ENCODE data around the gene KCNQ1.
A peak's percentile ranks its signal among the peaks of the same experiment; 100 is the strongest.

KCNQ1 gene

GRCh38 chr11:2867142-2867541 is 422.3 kb downstream of the KCNQ1 start:
- Histone ChIP-seq H3K4me1 (ENCODE audit: control insufficient read depth in 1 of 2, insufficient read depth in 2 of 2, low read length in 2 of 2) (peaks cover 0 to 14% of the 10 kb centered on the region in 2 donors), H3K27me3 (ENCODE audit: low read depth, low read length) (peaks cover 28% of the 10 kb centered on the region), H3K27ac (ENCODE audit: low read length) (no peak overlapping the region), H3K4me3 (ENCODE audit: low read depth in 1 of 2, low read length in 2 of 2) (no peak overlapping the region), H3K9me3 (ENCODE audit: control insufficient read depth in 1 of 2, low read length in 2 of 2) (no peaks in the 10 kb centered on the region), H3K36me3 (ENCODE audit: control insufficient read depth in 1 of 2, insufficient read depth in 2 of 2, low read length in 2 of 2) (no peaks in the 10 kb centered on the region)

- no peak overlapping the region for H3K27ac ChIP-seq (ENCODE audit: low read length)
- H3K9me3 ChIP-seq (ENCODE audit: control insufficient read depth in 1 of 2, low read length in 2 of 2) = no peaks in the 10 kb centered on the region
- H3K4me1 ChIP-seq (ENCODE audit: control insufficient read depth in 1 of 2, insufficient read depth in 2 of 2, low read length in 2 of 2) = peaks cover 0 to 9% of the 10 kb centered on the region in 2 donors
- peak overlapping the region in 1 of 2 donors; percentile 24 for H3K4me3 ChIP-seq (ENCODE audit: low read depth in 1 of 2, low read length in 2 of 2)
- H3K27me3 ChIP-seq (ENCODE audit: low read depth, low read length) = peaks cover 28% of the 10 kb centered on the region
- no peaks in the 10 kb centered on the region for H3K36me3 ChIP-seq (ENCODE audit: control insufficient read depth in 1 of 2, insufficient read depth in 2 of 2, low read length in 2 of 2)
These were observed 423.1 kb downstream of the KCNQ1 start for GRCh38 chr11:2867722-2868505.

DNA sequence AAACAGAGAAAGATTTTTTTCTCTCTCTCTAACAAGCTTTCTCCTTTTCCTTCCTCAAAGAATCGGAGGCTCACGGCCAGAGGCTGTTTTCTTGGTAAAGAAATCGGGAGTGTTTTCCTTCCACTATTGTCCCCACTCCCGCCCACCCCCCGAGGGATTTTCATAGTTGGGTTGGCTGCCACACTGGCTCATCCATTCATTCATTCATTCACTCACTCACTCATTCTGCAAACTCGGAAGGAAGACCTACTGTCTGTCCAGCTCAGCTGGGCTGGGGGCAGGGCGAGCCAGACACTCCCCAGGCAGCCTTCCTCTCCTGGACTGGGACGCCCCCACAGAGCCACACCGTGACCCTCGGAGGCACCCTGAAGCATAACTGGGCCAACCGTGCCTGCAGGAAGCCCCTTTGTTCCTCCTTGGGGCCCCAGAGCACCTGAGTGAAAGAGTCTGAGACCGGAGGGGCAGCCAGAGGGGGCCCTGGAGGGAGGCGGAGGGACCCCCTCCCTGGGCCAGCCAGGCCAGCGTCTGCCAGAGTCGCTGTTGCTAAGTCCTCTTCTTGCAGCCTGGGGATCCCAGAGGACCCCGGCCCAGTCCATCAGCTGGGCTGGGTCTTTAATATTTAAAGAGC is 423.8 kb downstream of the KCNQ1 start:
- Histone ChIP-seq H3K4me3 (ENCODE audit: low read depth in 1 of 2, low read length in 2 of 2) (peak overlapping the region in 1 of 2 donors; percentile 24), H3K27ac (ENCODE audit: low read length) (no peak overlapping the region)

GRCh38 chr11:2869134-2869526 is 424.3 kb downstream of the KCNQ1 start:
- H3K4me3 ChIP-seq (ENCODE audit: low read depth in 1 of 2, low read length in 2 of 2) = no peak overlapping the region
- peaks cover 0 to 3% of the 10 kb centered on the region in 2 donors for H3K4me1 ChIP-seq (ENCODE audit: control insufficient read depth in 1 of 2, insufficient read depth in 2 of 2, low read length in 2 of 2)
- H3K36me3 ChIP-seq (ENCODE audit: control insufficient read depth in 1 of 2, insufficient read depth in 2 of 2, low read length in 2 of 2) = no peaks in the 10 kb centered on the region
- no peak overlapping the region for H3K27ac ChIP-seq (ENCODE audit: low read length)
- H3K27me3 ChIP-seq (ENCODE audit: low read depth, low read length) = peaks cover 22% of the 10 kb centered on the region
- no peaks in the 10 kb centered on the region for H3K9me3 ChIP-seq (ENCODE audit: control insufficient read depth in 1 of 2, low read length in 2 of 2)

More for the DNA sequence above, 423.8 kb downstream of the KCNQ1 start:
- H3K9me3 ChIP-seq (ENCODE audit: control insufficient read depth in 1 of 2, low read length in 2 of 2) = no peaks in the 10 kb centered on the region
- H3K4me1 ChIP-seq (ENCODE audit: control insufficient read depth in 1 of 2, insufficient read depth in 2 of 2, low read length in 2 of 2) = peaks cover 0 to 3% of the 10 kb centered on the region in 2 donors
- H3K36me3 ChIP-seq (ENCODE audit: control insufficient read depth in 1 of 2, insufficient read depth in 2 of 2, low read length in 2 of 2) = no peaks in the 10 kb centered on the region
- peaks cover 22% of the 10 kb centered on the region for H3K27me3 ChIP-seq (ENCODE audit: low read depth, low read length)

- Histone ChIP-seq H3K27me3 (ENCODE audit: low read depth, low read length) (peaks cover 22% of the 10 kb centered on the region), H3K9me3 (ENCODE audit: control insufficient read depth in 1 of 2, low read length in 2 of 2) (peaks cover 0 to 1% of the 10 kb centered on the region in 2 donors), H3K4me1 (ENCODE audit: control insufficient read depth in 1 of 2, insufficient read depth in 2 of 2, low read length in 2 of 2) (peaks cover 0 to 3% of the 10 kb centered on the region in 2 donors), H3K27ac (ENCODE audit: low read length) (no peak overlapping the region), H3K4me3 (ENCODE audit: low read depth in 1 of 2, low read length in 2 of 2) (no peak overlapping the region), H3K36me3 (ENCODE audit: control insufficient read depth in 1 of 2, insufficient read depth in 2 of 2, low read length in 2 of 2) (no peaks in the 10 kb centered on the region)
These were observed 425.0 kb downstream of the KCNQ1 start for GRCh38 chr11:2869561-2870427.

- no peak overlapping the region for H3K4me3 ChIP-seq (ENCODE audit: low read depth in 1 of 2, low read length in 2 of 2)
- peaks cover 0 to 3% of the 10 kb centered on the region in 2 donors for H3K4me1 ChIP-seq (ENCODE audit: control insufficient read depth in 1 of 2, insufficient read depth in 2 of 2, low read length in 2 of 2)
- H3K27me3 ChIP-seq (ENCODE audit: low read depth, low read length) = peaks cover 22% of the 10 kb centered on the region
- no peak overlapping the region for H3K27ac ChIP-seq (ENCODE audit: low read length)
- no peaks in the 10 kb centered on the region for H3K36me3 ChIP-seq (ENCODE audit: control insufficient read depth in 1 of 2, insufficient read depth in 2 of 2, low read length in 2 of 2)
- peaks cover 0 to 8% of the 10 kb centered on the region in 2 donors for H3K9me3 ChIP-seq (ENCODE audit: control insufficient read depth in 1 of 2, low read length in 2 of 2)
These were observed 425.7 kb downstream of the KCNQ1 start for GRCh38 chr11:2870460-2870859.

- Histone ChIP-seq H3K4me1 (ENCODE audit: control insufficient read depth in 1 of 2, insufficient read depth in 2 of 2, low read length in 2 of 2) (peaks cover 0 to 3% of the 10 kb centered on the region in 2 donors), H3K27me3 (ENCODE audit: low read depth, low read length) (peaks cover 22% of the 10 kb centered on the region), H3K4me3 (ENCODE audit: low read depth in 1 of 2, low read length in 2 of 2) (no peak overlapping the region), H3K27ac (ENCODE audit: low read length) (no peak overlapping the region), H3K36me3 (ENCODE audit: control insufficient read depth in 1 of 2, insufficient read depth in 2 of 2, low read length in 2 of 2) (no peaks in the 10 kb centered on the region), H3K9me3 (ENCODE audit: control insufficient read depth in 1 of 2, low read length in 2 of 2) (peaks cover 0 to 9% of the 10 kb centered on the region in 2 donors)
These were observed 426.3 kb downstream of the KCNQ1 start for GRCh38 chr11:2870969-2871680.

DNA sequence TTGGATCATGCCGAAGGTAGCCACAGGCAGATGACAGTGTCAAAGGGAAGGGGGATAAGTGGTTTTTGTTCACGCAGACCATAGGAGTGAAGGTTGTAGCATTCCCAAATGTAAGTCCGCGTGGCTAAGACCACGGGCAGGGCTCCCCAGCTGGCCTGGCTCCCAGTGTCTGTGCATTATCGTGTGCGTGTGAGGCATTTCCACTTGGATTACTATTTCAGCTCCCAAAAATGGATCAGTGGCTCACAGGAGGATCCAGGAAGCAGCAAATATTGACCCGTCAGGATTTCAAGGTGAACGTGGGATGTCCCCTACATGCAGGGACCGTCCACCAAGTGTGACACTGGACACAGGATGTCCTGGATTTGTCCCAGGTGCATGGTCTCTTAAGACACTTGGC is 430.2 kb downstream of the KCNQ1 start:
- Histone ChIP-seq H3K4me3 (ENCODE audit: low read depth in 1 of 2, low read length in 2 of 2) (no peak overlapping the region), H3K27me3 (ENCODE audit: low read depth, low read length) (peaks cover 7% of the 10 kb centered on the region), H3K4me1 (ENCODE audit: control insufficient read depth in 1 of 2, insufficient read depth in 2 of 2, low read length in 2 of 2) (no peaks in the 10 kb centered on the region), H3K36me3 (ENCODE audit: control insufficient read depth in 1 of 2, insufficient read depth in 2 of 2, low read length in 2 of 2) (peaks cover 0 to 11% of the 10 kb centered on the region in 2 donors), H3K9me3 (ENCODE audit: control insufficient read depth in 1 of 2, low read length in 2 of 2) (peaks cover 0 to 12% of the 10 kb centered on the region in 2 donors), H3K27ac (ENCODE audit: low read length) (no peak overlapping the region)

GRCh38 chr11:2877474-2877873 is 432.7 kb downstream of the KCNQ1 start:
- Histone ChIP-seq H3K9me3 (ENCODE audit: control insufficient read depth in 1 of 2, low read length in 2 of 2) (peaks cover 0 to 12% of the 10 kb centered on the region in 2 donors), H3K4me3 (ENCODE audit: low read depth in 1 of 2, low read length in 2 of 2) (no peak overlapping the region), H3K27ac (ENCODE audit: low read length) (no peak overlapping the region), H3K27me3 (ENCODE audit: low read depth, low read length) (no peaks in the 10 kb centered on the region), H3K36me3 (ENCODE audit: control insufficient read depth in 1 of 2, insufficient read depth in 2 of 2, low read length in 2 of 2) (peaks cover 0 to 11% of the 10 kb centered on the region in 2 donors), H3K4me1 (ENCODE audit: control insufficient read depth in 1 of 2, insufficient read depth in 2 of 2, low read length in 2 of 2) (peaks cover 0 to 4% of the 10 kb centered on the region in 2 donors)

- Histone ChIP-seq H3K36me3 (ENCODE audit: control insufficient read depth in 1 of 2, insufficient read depth in 2 of 2, low read length in 2 of 2) (peaks cover 0 to 11% of the 10 kb centered on the region in 2 donors), H3K27me3 (ENCODE audit: low read depth, low read length) (no peaks in the 10 kb centered on the region), H3K4me3 (ENCODE audit: low read depth in 1 of 2, low read length in 2 of 2) (no peak overlapping the region), H3K27ac (ENCODE audit: low read length) (no peak overlapping the region), H3K9me3 (ENCODE audit: control insufficient read depth in 1 of 2, low read length in 2 of 2) (peaks cover 0 to 12% of the 10 kb centered on the region in 2 donors), H3K4me1 (ENCODE audit: control insufficient read depth in 1 of 2, insufficient read depth in 2 of 2, low read length in 2 of 2) (peaks cover 0 to 15% of the 10 kb centered on the region in 2 donors)
These were observed 434.0 kb downstream of the KCNQ1 start for GRCh38 chr11:2878782-2879181.

All from muscle layer of duodenum (tissue), 2 donors.